Heart right ventricle (tissue), 16 donors: Measurements from ENCODE around the gene TNKS1BP1. TPM values are rescaled to one million over a fixed set of nuclear protein-coding genes. Genes with fewer than 3 reads are reported as not detected.

ENCODE experiments used
- ATAC-seq, 8 donors: fragments of 200-7000 bp; cut with Tn5 transposase; one replicate each; pipeline ENCODE4 v1.9.1; 2020; ENCODE audit warnings: mild to moderate bottlenecking in 8 of 8, moderate library complexity in 8 of 8, moderate number of reproducible peaks in 1 of 8
- DNase-seq, 2 donors: peaks; one replicate each; pipeline ENCODE4 v3.0.0-alpha.2; 2020
- H3K27ac ChIP-seq, 10 donors: fragments of 200-600 bp; sonication (generic) in 2 of 10; one replicate each; pipeline versions ENCODE4 v1.5.0 to v1.8.0; 2020 to 2022; ENCODE audit warnings: mild to moderate bottlenecking in 3 of 10
- H3K27me3 ChIP-seq, 7 donors: fragments of 200-600 bp; one replicate each; pipeline ENCODE4 v1.8.0; 2021 to 2022; ENCODE audit warnings: mild to moderate bottlenecking in 2 of 7
- H3K36me3 ChIP-seq, 9 donors: fragments of 200-600 bp; sonication (generic) in 1 of 9; one replicate each; pipeline versions ENCODE4 v1.5.0 to v1.8.0; 2020 to 2022; ENCODE audit warnings: mild to moderate bottlenecking in 2 of 9
- H3K4me1 ChIP-seq, 9 donors: fragments of 200-600 bp; sonication (generic) in 1 of 9; one replicate each; pipeline versions ENCODE4 v1.5.0 to v1.8.0; 2020 to 2022; ENCODE audit warnings: mild to moderate bottlenecking in 4 of 9
- H3K4me3 ChIP-seq, 10 donors: fragments of 200-600 bp; sonication (generic) in 2 of 10; one replicate each; pipeline versions ENCODE4 v1.5.0 to v1.8.0; 2020 to 2022; ENCODE audit warnings: mild to moderate bottlenecking in 7 of 10, moderate library complexity in 2 of 10
- H3K9me3 ChIP-seq, 11 donors: fragments of 200-600 bp in 10 of 11; sonication (generic) in 2 of 11; one replicate each; pipeline versions ENCODE4 v1.5.0 to v1.8.0; 2013 to 2022; ENCODE audit warnings: mild to moderate bottlenecking in 2 of 11, control low read depth in 1 of 11, moderate library complexity in 1 of 11
- CTCF ChIP-seq, 9 donors: fragments of 200-600 bp; sonication (generic) in 2 of 9; IDR thresholded peaks; one replicate each; pipeline versions ENCODE4 v1.5.0 to v1.8.0; 2021 to 2022; ENCODE audit warnings: antibody characterized with exemption in 9 of 9, mild to moderate bottlenecking in 5 of 9, moderate library complexity in 1 of 9
- WGBS, 2 donors: extraction: QIAGEN DNeasy Blood & Tissue Kit; methylation state at CpG; one replicate each; pipeline ENCODE4 v1.1.7; 2013; ENCODE audit warnings: inconsistent platforms in 1 of 2; 5-methylcytosine and 5-hydroxymethylcytosine counted together
- intact Hi-C, 10 donors: fragments of 100-400 bp; cut with DNase I; formaldehyde crosslinking; loops; one replicate each; pipeline versions ENCODE4 v1.11.1 to v1.14.2; 2022
- polyA plus RNA-seq, 2 donors: library from polyadenylated mRNA; stranded (reverse); fragments of 200-250 nt; gene quantifications; one replicate each; pipeline ENCODE4 v1.2.3, GENCODE V29; 2013
- total RNA-seq, 10 donors: library from RNA; stranded (reverse); fragmentation: NEBNext Ultra II Directional in 3 of 10; extraction: Animal tissue kit (Norgen Biotek cat#: 25700) in 3 of 10; gene quantifications; one replicate each; pipeline versions ENCODE4 v1.2.1 to v1.2.4, GENCODE V29; 2021 to 2023
- donor health status: Arrhythmogenic right ventricular cardiomyopathy.
- donor health status: ischemic (EF 13 %, LVEDD 7.1; RV severe dilation, severe dysfunction).
- donor health status: healthy with polysubstance abuse.
- donor health status: DM: no; HTN: yes; CAD: no.
- donor health status: DM: no; HTN: no; CAD: no.
- donor health status: ischemic (EF 25% LVEDD 6.9; RV normal size, moderate dysfunction).
- donor health status: ischemic (EF 25% LVEDD 5.7; RV mildly dilated, moderate dysfunction).
- donor health status: healthy.
- donor health status: DM: yes; HTN: yes; CAD: no.
- donor health status: Ischemic cardiomyopathy.
- donor health status: ischemic (EF 35%, LVEDD 5.7; RV mildly dilated, moderate dysfunction).
- donor health status: nonischemic (EF 11% LVEDD 7.7; RV severe dilation, severe dysfunction).
- donor health status: DM: yes; HTN: yes; CAD: no.
- donor health status: PGD.
- donor health status: ischemic (EF 29% LVEDD 5.4; RV normal size, mild dysfunction).
- donor health status: nonischemic (EF 23%, LVEDD 6.1; RV moderate dilation, normal function).

The TNKS1BP1 gene
- total and polyA plus RNA-seq, 12 donors: 19.9 to 118 (median 37.0) TPM

- H3K4me1 ChIP-seq: peaks cover 25 to 86% (median 71%) of the 10 kb centered on the region in 9 donors
- peaks cover 0 to 50% (median 13%) of the 10 kb centered on the region in 9 donors for H3K36me3 ChIP-seq
- no peak for DNase-seq
- H3K4me3 ChIP-seq: peak overlapping the region in 9 of 10 donors; percentile 16 to 80 (median 66)
- intact Hi-C loops: loop anchor here in 1 of 10 donors (5.0 kb wide), 1 partner anchor 44 kb away; no protein-coding TSS in a partner anchor
- no peaks in the 10 kb centered on the region for H3K27me3 ChIP-seq
- peak overlapping the region; percentile 15 to 96 (median 92) for H3K27ac ChIP-seq
- TF ChIP-seq CTCF (IDR thresholded peaks at IDR 0.05): no peak
- no peaks in the 10 kb centered on the region for H3K9me3 ChIP-seq
- ATAC-seq: no peak
- 69 to 73% methylated on average over 2 of the region's 2 CpGs for WGBS, 2 donors
These were observed 3.9 kb downstream of the TNKS1BP1 start for GRCh38 chr11:57320719-57321387.

DNA sequence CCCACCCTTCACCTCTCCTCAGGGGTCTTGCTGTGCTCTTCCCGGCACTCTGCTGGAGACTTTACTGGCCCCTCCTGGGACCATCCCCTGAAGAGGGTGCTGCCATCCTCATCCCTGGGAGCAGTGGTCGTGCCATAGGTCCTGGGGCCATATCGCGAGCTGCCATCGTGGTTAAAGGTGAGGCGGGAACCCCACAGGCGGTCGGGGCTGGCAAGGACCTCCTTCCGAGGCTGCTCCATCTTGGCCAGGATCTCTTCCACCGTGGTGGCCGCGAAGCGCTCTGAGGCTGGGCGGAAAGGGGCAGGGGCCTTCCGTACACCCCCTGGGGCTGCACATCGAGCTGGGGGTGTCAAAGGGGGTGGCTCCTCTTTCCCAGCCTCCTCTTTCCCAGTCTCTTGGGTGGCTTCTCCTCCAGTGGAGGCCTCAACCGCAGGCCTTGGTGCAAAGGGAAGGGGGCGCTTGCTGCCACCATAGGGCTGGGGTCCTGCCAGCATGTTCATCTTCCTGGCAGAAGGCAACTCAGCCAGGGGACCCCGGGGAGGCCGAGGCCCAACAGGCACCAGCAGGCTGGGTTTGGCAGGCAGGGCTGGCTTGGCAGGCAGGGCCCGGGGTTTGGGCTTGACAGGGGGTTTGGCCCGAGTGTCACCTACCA is 4.6 kb downstream of the TNKS1BP1 start:
- peak overlapping the region in 5 of 10 donors; percentile 10 to 80 (median 23) for H3K4me3 ChIP-seq
- intact Hi-C loops: loop anchor here in 1 of 10 donors (5.0 kb wide), 1 partner anchor 43 kb away; no protein-coding TSS in a partner anchor
- TF ChIP-seq CTCF (IDR thresholded peaks at IDR 0.05): no peak
- DNase-seq (no peak), ATAC-seq (no peak)
- H3K4me1 ChIP-seq: peaks cover 26 to 86% (median 71%) of the 10 kb centered on the region in 9 donors
- H3K36me3 ChIP-seq: peaks cover 0 to 56% (median 13%) of the 10 kb centered on the region in 9 donors
- WGBS, 2 donors: 81 to 85% methylated on average over 22 of the region's 22 CpGs
- H3K27me3 ChIP-seq: no peaks in the 10 kb centered on the region
- no peaks in the 10 kb centered on the region for H3K9me3 ChIP-seq
- H3K27ac ChIP-seq: peak overlapping the region in 9 of 10 donors; percentile 10 to 96 (median 43)

DNA sequence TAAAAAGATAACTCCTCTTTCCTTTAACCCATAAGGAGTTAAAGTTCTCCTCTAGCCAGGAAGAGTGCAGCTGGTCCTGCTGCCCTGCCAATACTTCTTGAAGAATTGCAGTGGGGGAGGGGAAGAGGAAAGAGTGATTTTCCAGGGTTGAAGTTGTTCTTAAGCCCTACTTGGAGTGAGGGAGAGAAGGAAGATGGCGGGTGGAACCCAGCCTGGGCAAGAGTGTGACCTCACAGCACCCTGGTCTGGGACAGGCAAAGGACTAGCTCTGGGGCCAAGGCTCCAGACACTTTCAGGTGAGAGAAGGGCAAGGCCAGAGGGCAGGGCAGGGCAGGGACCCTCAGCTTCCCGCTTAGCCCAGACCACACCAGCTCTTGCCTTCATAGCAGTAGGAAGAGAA is 6.6 kb downstream of the TNKS1BP1 start:
- no peaks in the 10 kb centered on the region for H3K27me3 ChIP-seq
- DNase-seq (peak in 1 of 2 donors; percentile 62), ATAC-seq (peak in 1 of 8 donors; percentile 6)
- H3K4me1 ChIP-seq: peaks cover 33 to 96% (median 67%) of the 10 kb centered on the region in 9 donors
- H3K36me3 ChIP-seq: peaks cover 0 to 76% (median 20%) of the 10 kb centered on the region in 9 donors
- intact Hi-C loops: no loop called here
- H3K27ac ChIP-seq: peak overlapping the region in 8 of 10 donors; percentile 20 to 70 (median 40)
- peak overlapping the region in 4 of 10 donors; percentile 5 to 20 (median 16) for H3K4me3 ChIP-seq
- WGBS, 2 donors: 57 to 67% methylated on average over 2 of the region's 2 CpGs
- TF ChIP-seq CTCF (IDR thresholded peaks at IDR 0.05): no peak
- H3K9me3 ChIP-seq: no peaks in the 10 kb centered on the region

DNA sequence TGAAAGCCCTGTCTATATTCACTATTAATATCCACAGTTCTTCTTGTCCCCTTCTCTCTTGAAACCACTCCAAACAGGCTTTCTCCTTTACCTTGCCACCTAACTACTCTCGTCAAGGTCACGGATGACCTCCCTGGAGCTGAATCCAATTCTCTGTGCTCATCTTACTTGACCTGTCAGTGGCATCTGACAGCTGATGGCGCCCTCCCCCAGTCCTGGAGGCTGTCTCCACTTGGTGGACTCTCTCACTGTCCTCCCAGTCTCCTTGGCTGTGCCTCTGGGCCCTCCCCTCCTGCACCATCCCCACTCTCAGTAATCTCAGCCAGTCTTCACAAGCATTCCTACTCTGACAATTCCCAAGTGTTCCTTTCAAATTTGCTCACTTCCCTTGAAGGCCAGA is 8.7 kb downstream of the TNKS1BP1 start:
- Histone ChIP-seq H3K9me3 (no peaks in the 10 kb centered on the region), H3K27ac (peak overlapping the region in 7 of 10 donors; percentile 7 to 70 (median 36)), H3K4me1 (peaks cover 39 to 97% (median 72%) of the 10 kb centered on the region in 9 donors), H3K36me3 (peaks cover 0 to 90% (median 28%) of the 10 kb centered on the region in 9 donors), H3K27me3 (no peaks in the 10 kb centered on the region), H3K4me3 (no peak overlapping the region)
- intact Hi-C loops: no loop called here
- ATAC-seq: no peak
- no peak for TF ChIP-seq CTCF (IDR thresholded peaks at IDR 0.05)
- DNase-seq: no peak
- WGBS, 2 donors: 55 to 73% methylated on average over 3 of the region's 3 CpGs
